Sciatic nerve (tissue), 2 donors: Measurements from ENCODE around the gene PAK5. TPM values are rescaled to one million over a fixed set of nuclear protein-coding genes. Genes with fewer than 3 reads are reported as not detected.

Experiments
- ATAC-seq: fragments of 200-7000 bp; cut with Tn5 transposase; one replicate; pipeline ENCODE4 v1.9.1; 2020; ENCODE audit warnings: mild to moderate bottlenecking, moderate library complexity
- DNase-seq: peaks from one replicate; pipeline ENCODE4 v3.0.0-alpha.2; 2020; ENCODE audit warnings: low spot score
- intact Hi-C: fragments of 100-400 bp; cut with DNase I; formaldehyde crosslinking; loops from one replicate; pipeline ENCODE4 v1.14.2; 2022
- total RNA-seq: library from RNA; stranded (reverse); fragmentation: NEBNext Ultra II Directional; extraction: Animal tissue kit (Norgen Biotek cat#: 25700); gene quantifications from one replicate; pipeline ENCODE4 v1.2.1, GENCODE V29; 2021
- donor health status: DM: no; HTN: no; CAD: no.
- donor health status: DM: no; HTN: no; CAD: no.

Gene PAK5
- total RNA-seq, 1 donor from 2014 or later, result 0.18 TPM

DNA sequence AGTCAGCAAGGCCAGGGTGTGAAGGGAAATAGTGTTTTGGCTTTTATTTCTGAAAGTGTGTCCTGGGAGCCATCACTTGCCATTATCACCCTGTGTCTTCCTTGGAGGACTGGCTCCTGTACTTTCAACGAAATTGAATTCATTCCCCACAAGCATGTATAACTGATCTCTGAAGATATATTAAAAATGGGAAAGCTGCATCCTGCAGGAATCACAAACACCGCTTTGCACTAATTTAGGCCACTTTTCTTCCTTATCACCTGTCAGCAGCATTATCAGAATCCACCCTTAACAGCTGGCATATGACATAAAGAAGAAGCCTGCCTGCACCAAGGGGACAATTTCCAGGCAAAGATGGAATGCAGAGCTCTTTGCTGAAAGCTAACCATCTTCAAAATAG lies 268.3 kb downstream of the PAK5 start:
- DNase-seq (no peak), ATAC-seq (no peak)
- intact Hi-C loops, result loop anchor here (5.0 kb wide), 1 partner anchor 727 kb away; no protein-coding TSS in a partner anchor

DNA sequence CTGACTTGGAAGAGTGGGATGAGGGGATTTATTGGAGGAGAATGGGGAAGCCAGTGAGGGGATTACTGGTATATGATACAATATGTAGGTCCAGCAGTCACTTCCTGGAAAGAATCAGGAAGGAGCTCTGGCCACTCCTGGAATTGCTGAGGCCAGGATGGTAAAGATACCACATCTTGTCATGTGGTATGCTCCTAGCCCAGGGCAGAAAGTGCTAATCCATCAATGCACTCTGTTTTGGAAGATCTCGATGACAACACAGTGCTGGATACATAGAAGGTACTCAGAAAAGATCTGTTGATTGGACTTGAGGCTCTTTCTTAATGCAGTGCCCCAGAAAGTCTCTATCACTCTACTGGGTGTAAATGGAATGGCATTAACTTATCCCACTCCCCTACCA lies 271.9 kb downstream of the PAK5 start:
- ATAC-seq, result no peak
- intact Hi-C loops, result no loop called here
- DNase-seq, result no peak

DNA sequence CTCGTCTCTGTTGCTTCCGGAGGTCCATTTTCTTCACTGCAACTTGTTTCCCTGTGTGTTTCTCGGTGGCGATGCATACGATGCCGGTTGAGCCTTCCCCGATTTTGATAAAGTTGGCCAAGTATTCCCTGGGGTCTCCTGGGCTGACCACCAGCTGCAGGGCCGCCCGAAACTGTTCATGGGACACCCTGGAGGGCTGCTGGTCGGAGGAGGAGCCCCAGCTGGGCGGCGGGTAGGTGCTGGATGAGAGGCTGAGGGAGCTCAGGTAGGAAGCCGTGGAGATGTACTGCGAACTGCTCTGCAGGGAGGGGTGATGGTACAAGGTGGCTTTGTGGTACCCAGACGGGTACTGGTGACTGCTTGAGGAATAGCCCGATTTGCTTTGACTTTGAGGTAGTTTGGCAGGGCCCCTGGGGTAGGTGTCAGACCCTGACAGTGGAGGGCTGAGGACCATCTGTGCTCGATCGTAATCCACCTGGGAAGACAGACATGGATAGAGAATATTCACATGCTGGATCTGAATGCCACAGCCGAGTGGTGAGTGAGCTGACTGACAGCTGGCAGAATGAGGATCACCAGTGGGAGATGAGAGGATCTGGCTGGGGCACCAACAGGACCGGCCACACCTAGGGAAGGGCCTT lies 272.8 kb downstream of the PAK5 start:
- intact Hi-C loops, result no loop called here
- ATAC-seq (no peak), DNase-seq (no peak)

DNA sequence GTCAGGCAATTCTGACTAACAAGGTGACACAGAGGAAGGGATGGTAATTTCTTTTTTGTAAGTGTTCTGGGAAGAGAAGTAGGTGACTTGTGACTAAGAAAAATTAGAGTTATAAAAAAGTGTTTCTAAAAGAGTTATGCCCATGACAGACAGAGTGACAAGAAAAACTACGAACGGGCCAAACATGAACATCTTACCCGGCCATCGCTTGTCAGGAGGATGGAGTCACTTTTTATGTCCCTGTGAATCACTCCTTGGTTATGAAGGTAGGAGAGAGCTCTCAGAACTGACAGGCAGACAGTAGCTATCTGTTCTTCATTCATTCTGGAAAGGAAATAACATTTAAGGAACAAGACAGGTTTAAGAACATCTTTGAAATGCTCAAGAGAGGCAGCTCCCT lies 281.5 kb downstream of the PAK5 start:
- DNase-seq (no peak), ATAC-seq (no peak)
- intact Hi-C loops, result no loop called here

DNA sequence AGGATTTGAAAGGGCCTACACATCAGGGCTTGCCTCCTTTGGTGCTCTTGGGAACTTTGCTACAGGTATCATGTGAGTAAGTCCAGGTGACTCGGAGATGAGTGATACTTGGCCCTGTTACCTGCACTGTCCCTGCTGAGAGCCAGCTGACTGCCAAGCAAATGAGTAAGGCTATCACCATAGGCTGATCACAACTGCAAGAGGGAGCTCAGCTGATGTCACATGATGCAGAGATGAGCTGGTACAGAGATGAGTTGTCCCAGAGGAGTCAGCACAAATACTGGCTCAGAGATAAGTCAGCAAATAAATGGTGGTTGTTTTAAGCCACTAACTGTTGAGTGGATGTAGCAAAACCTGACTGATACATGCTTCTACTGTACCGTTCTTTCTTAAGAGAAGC lies 283.1 kb downstream of the PAK5 start:
- intact Hi-C loops, result no loop called here
- no peak for ATAC-seq
- no peak for DNase-seq

DNA sequence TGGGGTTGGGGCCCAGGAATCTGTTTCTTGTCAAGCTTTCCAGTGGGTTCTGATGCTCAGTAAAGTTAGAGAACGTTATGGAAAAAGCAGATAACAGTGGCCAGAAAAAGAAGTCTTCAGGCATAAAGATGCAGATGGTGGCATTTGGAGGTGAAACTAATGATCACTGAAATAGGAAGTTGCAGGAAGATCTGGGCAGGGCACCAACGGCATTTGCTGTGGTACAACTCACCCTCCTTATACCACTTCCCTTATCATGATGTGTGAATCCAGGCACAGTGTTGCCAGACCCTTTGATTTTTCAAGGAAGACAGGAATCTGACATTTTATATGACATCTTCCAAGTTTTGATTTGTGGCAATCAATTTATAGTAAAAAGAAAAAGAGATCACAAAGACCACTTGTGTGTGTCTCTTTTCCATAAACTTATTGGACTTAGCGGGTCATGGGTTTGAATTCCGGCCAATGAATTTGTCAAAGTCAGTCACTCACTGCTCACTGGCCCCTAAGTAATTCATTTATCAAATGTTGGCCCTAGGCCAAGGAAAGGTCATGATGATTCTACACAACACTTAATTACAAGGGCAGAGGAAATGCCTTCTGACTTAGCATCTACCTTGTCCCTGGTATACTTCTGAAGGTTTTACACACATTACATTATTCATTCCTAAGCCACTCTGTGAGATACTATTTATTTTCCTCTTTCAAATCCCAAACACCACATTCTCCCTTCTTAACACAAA lies 286.9 kb downstream of the PAK5 start:
- DNase-seq, result no peak
- ATAC-seq, result no peak
- intact Hi-C loops, result no loop called here

DNA sequence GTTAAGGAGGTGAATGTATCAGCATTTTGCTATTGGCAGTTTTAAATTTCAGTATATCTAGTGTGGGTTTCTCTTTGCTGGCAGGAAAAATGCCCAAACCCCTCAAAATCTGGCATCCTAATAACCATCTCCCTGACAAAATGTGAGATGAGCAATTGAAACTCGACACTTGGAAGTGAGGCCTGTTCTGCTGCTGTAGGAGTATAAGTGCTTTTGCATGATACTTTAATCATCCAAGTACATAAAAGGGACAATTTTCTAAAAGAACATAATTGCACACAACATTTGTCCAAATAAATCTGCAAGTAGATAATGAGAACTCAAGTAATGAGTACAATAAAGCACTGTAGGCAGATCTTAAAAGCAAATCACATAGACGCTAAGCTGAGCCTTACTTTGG lies 288.0 kb downstream of the PAK5 start:
- intact Hi-C loops, result no loop called here
- DNase-seq (no peak), ATAC-seq (no peak)

DNA sequence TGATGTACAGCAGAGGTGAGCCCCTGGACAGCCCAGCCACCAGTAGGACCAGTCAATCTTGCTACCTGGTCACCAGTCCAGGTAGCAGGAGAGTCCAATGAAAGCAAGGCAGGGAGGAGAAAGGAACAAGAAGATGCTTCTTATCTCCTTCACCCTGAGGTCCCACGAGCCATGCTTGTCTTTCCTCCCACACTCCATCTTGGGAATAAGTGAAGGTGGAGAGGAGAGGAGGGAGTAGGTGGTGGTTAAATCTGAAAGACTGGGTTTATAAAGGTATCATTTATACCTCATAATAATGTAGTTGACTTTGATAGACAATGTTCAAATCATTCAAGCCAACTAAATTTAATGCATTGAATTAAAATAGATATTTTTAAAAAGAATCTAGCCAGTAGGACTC lies 288.6 kb downstream of the PAK5 start:
- DNase-seq (no peak), ATAC-seq (no peak)
- intact Hi-C loops, result no loop called here

DNA sequence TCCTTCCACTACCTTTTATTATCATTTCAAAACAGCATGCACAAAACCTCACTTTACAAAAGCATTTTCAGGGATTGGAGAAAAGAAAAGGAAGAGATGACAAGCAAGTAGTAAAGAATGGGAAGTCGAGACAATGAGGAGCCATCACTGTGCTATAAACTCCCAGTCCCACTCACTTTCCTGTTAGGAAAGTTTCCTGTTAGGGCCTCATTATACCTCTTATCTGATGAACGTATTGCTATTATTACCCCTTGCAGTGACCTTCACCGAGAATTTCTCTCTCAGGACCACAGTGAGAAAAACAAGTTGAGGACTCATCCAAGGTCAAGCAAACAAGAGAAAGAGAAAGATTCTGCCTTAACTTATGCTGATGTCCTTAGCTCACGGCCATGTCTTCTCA lies 295.7 kb downstream of the PAK5 start:
- DNase-seq (no peak), ATAC-seq (no peak)
- intact Hi-C loops, result no loop called here

DNA sequence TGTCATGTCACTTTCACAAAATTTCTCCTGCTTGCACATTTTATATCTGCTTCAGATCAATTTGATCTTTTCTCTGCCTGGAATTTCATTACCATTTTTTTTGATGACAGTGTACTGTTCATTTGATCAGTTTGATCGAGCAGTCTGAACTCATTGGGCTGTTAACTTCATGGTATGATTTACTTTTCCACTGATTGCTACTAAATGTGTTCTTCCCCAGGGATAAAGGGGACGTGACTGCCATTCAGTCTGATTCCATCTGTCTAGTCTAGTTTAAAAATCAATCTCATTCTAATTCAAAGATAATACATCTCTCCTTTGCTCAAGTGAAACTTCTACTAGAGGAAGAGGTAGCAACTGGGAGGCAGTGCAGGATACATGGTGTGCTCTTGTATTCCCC lies 303.4 kb downstream of the PAK5 start:
- ATAC-seq, result no peak
- DNase-seq, result no peak
- intact Hi-C loops, result no loop called here

DNA sequence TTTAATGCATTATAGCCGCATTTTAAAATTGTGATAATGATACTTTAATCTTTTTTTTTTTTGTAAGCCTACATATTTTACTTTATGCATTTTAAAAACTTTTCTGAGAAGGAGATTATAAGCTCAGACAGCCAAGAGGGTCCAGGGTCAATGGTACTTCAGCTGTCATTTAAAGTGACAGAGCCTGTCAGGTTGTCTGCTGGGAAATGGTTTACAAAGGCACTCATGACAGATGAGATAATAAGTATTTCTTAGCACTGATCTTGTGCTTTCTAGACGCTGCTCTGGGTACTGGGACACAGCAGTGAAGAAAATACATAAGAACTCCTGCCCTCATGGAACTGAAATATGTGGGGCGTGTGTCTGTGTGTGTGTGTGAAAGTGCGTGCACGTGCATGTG lies 304.9 kb downstream of the PAK5 start:
- intact Hi-C loops, result no loop called here
- ATAC-seq (no peak), DNase-seq (no peak)

DNA sequence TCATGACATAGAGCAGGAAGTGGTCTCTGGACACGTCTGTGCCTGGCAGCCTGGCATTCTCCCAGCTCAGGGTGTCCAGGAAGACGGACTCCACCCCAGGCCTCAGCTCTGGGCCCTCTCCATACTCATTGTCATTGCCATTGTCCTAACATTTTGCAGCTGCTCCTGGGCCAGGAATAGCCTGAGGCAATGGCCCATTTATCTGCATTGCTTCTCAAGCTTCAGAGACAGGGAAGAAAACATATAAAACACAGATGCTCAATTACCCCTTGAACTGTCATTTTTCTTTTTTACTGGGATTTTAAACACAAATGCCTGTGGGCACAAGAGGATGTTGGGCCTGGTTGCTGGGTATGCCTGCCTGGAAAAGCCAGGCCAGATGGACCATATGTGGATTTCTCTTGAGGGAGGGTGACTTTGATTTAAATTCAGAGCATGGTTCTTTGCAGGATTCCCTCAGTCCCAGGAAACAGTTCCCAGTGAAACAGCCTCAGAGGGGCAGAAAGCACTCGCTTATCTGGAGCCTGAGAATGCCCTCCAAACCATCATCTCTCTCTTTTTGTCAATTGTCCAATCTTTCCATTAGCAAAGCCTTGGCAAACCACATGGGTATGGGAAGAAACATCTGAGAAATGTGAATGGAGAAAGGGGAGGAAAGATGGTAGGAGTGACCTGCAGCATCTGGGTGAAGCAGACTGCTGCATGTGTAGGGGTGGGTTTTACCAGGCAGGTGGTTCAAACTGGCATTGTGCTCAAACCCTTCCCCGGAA lies 306.6 kb downstream of the PAK5 start:
- no peak for DNase-seq

DNA sequence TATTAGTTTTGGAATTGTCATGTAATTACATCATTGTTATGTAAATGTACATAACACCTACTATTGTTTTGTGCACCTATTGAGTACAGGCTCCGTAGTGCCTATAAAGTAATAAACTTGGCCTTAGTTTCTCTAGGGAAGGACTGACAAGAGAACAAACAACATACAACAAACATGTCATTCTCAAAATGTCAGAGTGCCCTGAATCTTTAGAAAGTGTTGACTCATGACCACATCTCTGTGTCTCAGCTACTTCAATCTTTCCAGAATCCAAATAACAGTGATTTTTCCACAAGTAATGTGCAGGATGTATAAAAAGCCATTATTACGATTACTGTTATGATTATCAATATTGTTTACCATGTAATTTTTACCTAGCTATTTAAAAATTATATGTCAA lies 307.3 kb downstream of the PAK5 start:
- no peak for DNase-seq
- ATAC-seq, result no peak
- intact Hi-C loops, result no loop called here

More for the DNA sequence above, 306.6 kb downstream of the PAK5 start:
- intact Hi-C loops, result no loop called here
- ATAC-seq, result no peak

DNA sequence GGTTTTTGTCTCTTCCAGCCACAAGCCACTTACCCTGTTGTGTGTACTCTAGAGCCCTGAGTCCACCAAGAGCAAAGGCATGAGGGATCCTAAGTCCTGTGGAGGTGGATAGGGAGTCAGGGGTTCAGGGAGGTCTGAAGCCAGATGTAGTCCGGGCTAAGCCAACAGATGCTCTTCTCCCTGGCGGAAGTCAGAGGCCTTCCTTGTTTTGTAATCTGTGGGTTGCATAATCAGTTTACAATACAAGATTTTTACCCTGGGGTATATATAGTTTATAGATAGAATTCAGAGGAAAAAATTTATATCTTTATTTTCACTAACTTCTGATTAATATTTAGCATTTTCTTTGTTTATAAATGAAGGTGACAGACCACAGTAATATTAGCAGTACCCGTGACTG lies 315.2 kb downstream of the PAK5 start:
- no peak for DNase-seq
- ATAC-seq, result no peak
- intact Hi-C loops, result no loop called here

DNA sequence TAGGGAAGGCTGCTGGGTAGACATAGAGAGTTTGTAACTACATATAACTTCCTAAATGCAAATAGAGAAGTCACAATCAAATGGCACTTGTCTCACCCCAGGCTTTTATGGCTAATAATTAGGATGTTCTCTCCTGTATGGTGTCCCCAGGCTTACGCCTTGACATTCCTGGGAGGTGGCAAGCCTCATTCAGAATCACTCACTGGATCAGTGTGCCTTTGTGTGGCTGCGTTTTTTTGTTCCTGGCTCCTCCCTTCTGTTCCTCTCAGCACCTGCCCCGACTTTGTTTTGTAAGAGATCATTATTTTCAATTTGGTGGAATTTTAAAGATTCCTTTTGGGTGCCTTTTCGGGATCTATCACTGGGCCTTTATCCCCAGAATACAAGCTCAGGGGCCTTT lies 318.8 kb downstream of the PAK5 start:
- ATAC-seq (no peak), DNase-seq (no peak)
- intact Hi-C loops, result no loop called here

DNA sequence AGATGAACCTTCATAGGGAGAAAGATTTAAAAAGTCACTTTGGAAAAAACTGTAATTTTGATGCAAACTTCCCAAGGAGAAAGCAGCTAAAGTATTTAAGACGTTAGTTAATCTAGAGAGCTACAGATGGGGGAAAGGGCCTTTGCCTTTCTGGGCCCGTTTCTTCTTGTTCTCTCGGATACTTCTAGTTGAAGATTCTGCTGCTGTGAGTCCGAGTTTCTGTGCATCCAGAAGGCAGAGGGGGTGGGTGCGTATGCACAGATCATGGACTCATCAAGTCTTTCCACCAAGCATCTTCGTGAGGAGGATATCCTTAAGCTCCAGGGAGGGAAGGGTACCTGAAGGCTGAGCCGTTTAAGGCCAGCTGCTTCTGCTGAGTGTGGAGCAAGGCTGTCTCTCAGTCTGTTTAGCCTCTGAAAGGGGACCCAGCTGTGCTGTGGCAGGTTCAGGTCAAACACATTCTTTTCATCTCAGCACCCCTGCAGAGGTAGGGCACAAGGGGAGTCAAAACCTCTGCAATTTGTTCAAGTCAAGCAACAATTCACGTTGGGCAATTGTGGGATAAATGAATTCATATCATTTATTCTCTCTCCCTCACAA lies 320.2 kb downstream of the PAK5 start:
- intact Hi-C loops, result no loop called here
- no peak for DNase-seq
- no peak for ATAC-seq

DNA sequence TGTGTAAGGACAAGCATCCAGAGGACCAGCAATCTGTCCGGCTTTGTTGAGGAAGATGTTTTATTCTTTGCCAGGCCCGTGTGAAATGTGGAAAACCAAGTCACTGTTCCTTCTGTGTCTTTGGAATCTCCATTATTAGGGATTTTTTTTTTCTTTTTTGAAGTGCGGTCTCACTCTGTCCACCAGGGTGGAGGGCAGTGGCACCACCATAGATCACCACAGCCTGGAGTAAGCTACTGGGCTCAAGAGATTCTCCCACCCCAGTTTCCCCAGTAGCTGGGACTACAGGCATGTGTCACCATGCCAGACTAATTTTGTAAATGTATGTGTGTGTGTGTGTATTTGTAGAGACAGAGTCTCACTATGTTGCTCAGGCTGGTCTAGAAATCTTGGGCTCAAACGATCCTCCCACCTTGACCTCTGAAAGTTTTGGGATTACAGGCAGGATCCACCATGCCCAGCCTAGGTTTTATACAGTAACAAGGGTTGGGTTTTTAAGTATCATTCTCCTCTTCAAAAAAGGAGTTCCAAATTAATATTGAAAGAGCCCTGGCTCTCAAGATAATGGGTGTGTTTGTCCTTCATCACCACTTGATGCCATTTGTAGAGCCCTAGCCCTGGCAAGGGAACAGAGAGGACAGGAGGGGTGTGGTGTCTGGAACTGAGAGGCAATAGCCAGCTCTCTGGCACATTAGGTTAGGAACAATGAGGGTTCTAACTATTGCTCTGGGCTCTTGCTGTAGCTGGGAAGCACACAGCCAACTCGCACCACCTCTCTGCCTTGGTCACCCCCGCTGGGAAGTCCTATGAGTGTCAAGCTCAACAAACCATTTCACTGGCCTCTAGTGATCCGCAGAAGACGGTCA lies 321.3 kb downstream of the PAK5 start:
- DNase-seq (no peak), ATAC-seq (no peak)
- intact Hi-C loops, result no loop called here

DNA sequence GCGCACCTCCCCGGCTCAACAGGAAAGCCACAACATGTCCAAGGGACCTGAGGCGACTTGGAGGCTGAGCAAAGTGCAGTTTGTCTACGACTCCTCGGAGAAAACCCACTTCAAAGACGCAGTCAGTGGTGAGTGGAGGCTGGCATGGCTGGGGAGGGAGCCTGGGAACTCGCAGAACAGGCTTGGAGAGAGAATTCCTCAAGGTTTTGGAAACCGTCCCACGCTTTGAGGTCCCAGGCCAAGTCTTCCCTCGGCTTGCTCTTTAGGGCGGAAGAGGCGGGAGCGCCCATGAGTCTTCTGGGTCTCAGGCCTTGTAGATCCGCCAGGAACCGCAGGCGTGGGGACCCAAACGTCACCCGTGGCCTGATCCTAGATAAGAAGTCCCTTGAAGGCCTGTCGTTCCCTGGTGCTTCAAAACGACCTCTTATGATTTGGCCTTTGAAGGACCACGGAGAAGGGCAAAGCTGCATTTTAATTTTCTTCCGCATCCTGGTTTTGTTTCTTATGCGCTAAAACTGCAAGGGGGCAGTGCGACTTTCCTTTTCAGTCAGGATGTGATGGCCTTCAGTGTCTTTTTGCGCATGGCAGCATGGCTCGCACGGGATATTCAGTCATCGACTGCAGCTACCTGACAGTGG lies 322.5 kb downstream of the PAK5 start:
- DNase-seq (no peak), ATAC-seq (no peak)
- intact Hi-C loops, result no loop called here
